NCI-H82 treated with DMSO at 0.1 percent for 48 hours (cell line): ENCODE measurements around the gene KLK6.
"Not testable (repeated sequence)": the region's sequence is repeated elsewhere in the genome, so short reads cannot be mapped to it uniquely, and the experiment has no call there.

Experiments used
- DNase-seq: peaks from one replicate; lab custom pipeline; 2025; ENCODE audit not compliant: unreplicated experiment; lab: John Stamatoyannopoulos, UW

KLK6 gene

GRCh38 chr19:50994129-50994528, 24.7 kb upstream of the KLK6 start:
- DNase-seq: no peak

GRCh38 chr19:50992666-50993035, 23.3 kb upstream of the KLK6 start:
- no peak for DNase-seq

GRCh38 chr19:50984416-50984815, 15.0 kb upstream of the KLK6 start:
- DNase-seq: not testable (repeated sequence)

- DNase-seq: no peak
Observed at GRCh38 chr19:50983625-50984292, 14.4 kb upstream of the KLK6 start, which contains the start of gene KLK7. Gene KLK7, minus strand, starts transcription at chr19:50983917. Its CDS starts 1,518 bp downstream, at chr19:50982399.

GRCh38 chr19:50982186-50982585, 12.8 kb upstream of the KLK6 start:
- DNase-seq: no peak

- DNase-seq: no peak
Observed at GRCh38 chr19:50981587-50982146, 12.3 kb upstream of the KLK6 start.

GRCh38 chr19:50980208-50980607, 10.8 kb upstream of the KLK6 start:
- no peak for DNase-seq

GRCh38 chr19:50979758-50980157, 10.4 kb upstream of the KLK6 start:
- DNase-seq: no peak

GRCh38 chr19:50978772-50979390, 9.5 kb upstream of the KLK6 start:
- DNase-seq: no peak

GRCh38 chr19:50977626-50978025, 8.2 kb upstream of the KLK6 start:
- no peak for DNase-seq

GRCh38 chr19:50975766-50976165, 6.4 kb upstream of the KLK6 start:
- no peak for DNase-seq

GRCh38 chr19:50974702-50975556, 5.5 kb upstream of the KLK6 start:
- DNase-seq: no peak

- DNase-seq: no peak
Observed at GRCh38 chr19:50972795-50973376, 3.5 kb upstream of the KLK6 start.

GRCh38 chr19:50969810-50970209, 419 bp upstream of the KLK6 start:
- DNase-seq: not testable (repeated sequence)

- no peak for DNase-seq
Observed at GRCh38 chr19:50968716-50969412, 527 bp downstream of the KLK6 start.

GRCh38 chr19:50967929-50968715, 1.3 kb downstream of the KLK6 start:
- no peak for DNase-seq

GRCh38 chr19:50964266-50964665, 5.1 kb downstream of the KLK6 start:
- no peak for DNase-seq

GRCh38 chr19:50963381-50963780, 6.0 kb downstream of the KLK6 start:
- DNase-seq: no peak

GRCh38 chr19:50962245-50962644, 7.1 kb downstream of the KLK6 start:
- DNase-seq: no peak
